H9 (cell line): ENCODE data around the gene NAA50. TPM values are rescaled to one million over a fixed set of nuclear protein-coding genes. Genes with fewer than 3 reads are reported as not detected.
A peak's percentile ranks its signal among the peaks of the same experiment; 100 is the strongest.

Experiments
- DNase-seq: peaks from one replicate; pipeline ENCODE4 v3.0.0-alpha.2; 2017
- H2AFZ ChIP-seq: one replicate; pipeline ENCODE4 v1.6.1; 2013; ENCODE audit warnings: mild to moderate bottlenecking, low read length, control low read depth, moderate library complexity
- H2AK5ac ChIP-seq: 2 replicates; pipeline ENCODE4 v1.6.1; 2013; ENCODE audit warnings: low read length, control low read depth, mixed read lengths; ENCODE audit not compliant: insufficient read length
- H2BK120ac ChIP-seq: one replicate; pipeline ENCODE4 v1.6.1; 2013; ENCODE audit warnings: low read depth, mild to moderate bottlenecking, low read length, control low read depth, inconsistent platforms; ENCODE audit not compliant: poor library complexity, severe bottlenecking
- H2BK12ac ChIP-seq: 2 replicates; pipeline ENCODE4 v1.6.1; 2013; ENCODE audit warnings: low read length, control low read depth, mixed read lengths, low read depth; ENCODE audit not compliant: insufficient read length
- H2BK15ac ChIP-seq: 2 replicates; pipeline ENCODE4 v1.6.1; 2013; ENCODE audit warnings: low read depth, low read length, control low read depth
- H2BK20ac ChIP-seq: one replicate; pipeline ENCODE4 v1.6.1; 2013; ENCODE audit warnings: low read depth, mild to moderate bottlenecking, low read length, control low read depth, inconsistent platforms; ENCODE audit not compliant: poor library complexity, severe bottlenecking
- H2BK5ac ChIP-seq: 2 replicates; pipeline ENCODE4 v1.6.1; 2013; ENCODE audit warnings: low read length, control low read depth, mixed read lengths; ENCODE audit not compliant: insufficient read length
- H3K14ac ChIP-seq: 2 replicates; pipeline ENCODE4 v1.6.1; 2013; ENCODE audit warnings: low read length, control low read depth; ENCODE audit not compliant: insufficient read depth
- H3K18ac ChIP-seq: 2 replicates; pipeline ENCODE4 v1.6.1; 2013; ENCODE audit warnings: low read depth, mild to moderate bottlenecking, mixed read lengths, low read length, control low read depth; ENCODE audit not compliant: insufficient read length
- H3K23ac ChIP-seq: 2 replicates; pipeline ENCODE4 v1.6.1; 2013; ENCODE audit warnings: low read length, control low read depth, mixed read lengths, low read depth; ENCODE audit not compliant: insufficient read length
- H3K23me2 ChIP-seq: 2 replicates; pipeline ENCODE4 v1.6.1; 2013; ENCODE audit warnings: low read depth, mild to moderate bottlenecking, mixed read lengths, low read length, control low read depth; ENCODE audit not compliant: insufficient read length, poor library complexity, severe bottlenecking
- H3K27ac ChIP-seq: 2 replicates; pipeline ENCODE4 v1.5.1; 2013; ENCODE audit warnings: low read length, control low read depth, mixed read lengths, low read depth; ENCODE audit not compliant: insufficient read length
- H3K27me3 ChIP-seq: 2 replicates; pipeline ENCODE4 v1.6.1; 2013; ENCODE audit warnings: low read length, control low read depth, inconsistent platforms; ENCODE audit not compliant: insufficient read depth
- H3K4ac ChIP-seq: 2 replicates; pipeline ENCODE4 v1.6.1; 2013; ENCODE audit warnings: low read depth, mild to moderate bottlenecking, control low read depth, inconsistent platforms, low read length, moderate library complexity
- H3K4me1 ChIP-seq: 2 replicates; pipeline ENCODE4 v1.6.1; 2013; ENCODE audit warnings: low read length, control low read depth, inconsistent platforms; ENCODE audit not compliant: insufficient read depth
- H3K4me2 ChIP-seq: 2 replicates; pipeline ENCODE4 v1.6.1; 2013; ENCODE audit warnings: low read length, control low read depth, mixed read lengths; ENCODE audit not compliant: insufficient read length, insufficient read depth
- H3K56ac ChIP-seq: 2 replicates; pipeline ENCODE4 v1.6.1; 2013; ENCODE audit warnings: low read depth, mild to moderate bottlenecking, mixed read lengths, low read length, control low read depth; ENCODE audit not compliant: insufficient read length
- H3K79me1 ChIP-seq: 2 replicates; pipeline ENCODE4 v1.6.1; 2013; ENCODE audit warnings: low read depth, mild to moderate bottlenecking, moderate library complexity, low read length, control low read depth, inconsistent platforms; ENCODE audit not compliant: insufficient read depth, poor library complexity, severe bottlenecking
- H3K79me2 ChIP-seq: 2 replicates; pipeline ENCODE4 v1.6.1; 2013; ENCODE audit warnings: low read length, control low read depth, inconsistent platforms; ENCODE audit not compliant: insufficient read depth
- H3K9ac ChIP-seq: 2 replicates; pipeline ENCODE4 v1.6.1; 2013; ENCODE audit warnings: low read length, control low read depth, mixed read lengths; ENCODE audit not compliant: insufficient read length; ENCODE audit errors: extremely low read depth
- H3K9me3 ChIP-seq: one replicate; pipeline ENCODE4 v1.6.1; 2013; ENCODE audit warnings: low read depth, low read length, inconsistent platforms; ENCODE audit not compliant: control insufficient read depth
- H3T11ph ChIP-seq: one replicate; pipeline ENCODE4 v1.6.1; 2013; ENCODE audit warnings: mild to moderate bottlenecking, low read length, control low read depth, inconsistent platforms
- H4K20me1 ChIP-seq: one replicate; pipeline ENCODE4 v1.6.1; 2013; ENCODE audit not compliant: control insufficient read depth, insufficient read length, insufficient read depth
- H4K5ac ChIP-seq: 2 replicates; pipeline ENCODE4 v1.6.1; 2013; ENCODE audit warnings: low read depth, mild to moderate bottlenecking, mixed read lengths, low read length, control low read depth; ENCODE audit not compliant: insufficient read length
- H4K8ac ChIP-seq: replicated peaks from 2 replicates; pipeline ENCODE4 v1.6.1; 2013; ENCODE audit warnings: low read length, control low read depth, mixed read lengths, low read depth; ENCODE audit not compliant: insufficient read length
- H4K91ac ChIP-seq: 2 replicates; pipeline ENCODE4 v1.6.1; 2013; ENCODE audit warnings: low read depth, mild to moderate bottlenecking, moderate library complexity, mixed read lengths, low read length, control low read depth; ENCODE audit not compliant: insufficient read length
- H3K27ac Mint-ChIP-seq, 3 experiments: 2 replicates in 2 of 3; 3 replicates in 1 of 3; pipeline ENCODE4 v1.8.0; 2020 to 2021; ENCODE audit warnings: mixed read lengths in 3 of 3, mild to moderate bottlenecking in 1 of 3, moderate library complexity in 1 of 3
- H3K27me3 Mint-ChIP-seq: 2 replicates; pipeline ENCODE4 v1.8.0; 2021; ENCODE audit warnings: low read depth, mild to moderate bottlenecking, moderate library complexity, mixed read lengths
- H3K36me3 Mint-ChIP-seq, 3 experiments: 2 replicates in 2 of 3; 3 replicates in 1 of 3; pipeline ENCODE4 v1.8.0; 2020 to 2021; ENCODE audit warnings: low read depth in 3 of 3, mixed read lengths in 3 of 3; ENCODE audit not compliant: insufficient read depth in 1 of 3
- H3K4me1 Mint-ChIP-seq, 2 experiments: 2 replicates each; pipeline ENCODE4 v1.8.0; 2020; ENCODE audit warnings: mixed read lengths in 2 of 2
- H3K4me3 Mint-ChIP-seq, 2 experiments: 2 replicates in 1 of 2; 3 replicates in 1 of 2; pipeline ENCODE4 v1.8.0; 2020 to 2021; ENCODE audit warnings: mild to moderate bottlenecking in 2 of 2, mixed read lengths in 2 of 2, moderate library complexity in 1 of 2
- H3K9me3 Mint-ChIP-seq, 2 experiments: 2 replicates in 1 of 2; 3 replicates in 1 of 2; pipeline ENCODE4 v1.8.0; 2020; ENCODE audit warnings: mild to moderate bottlenecking in 2 of 2, mixed read lengths in 2 of 2, moderate library complexity in 1 of 2
- CTCF ChIP-seq: fragments of 200-600 bp; sonication (generic); conservative IDR thresholded peaks from 3 replicates; pipeline ENCODE4 v1.8.0; 2021; ENCODE audit warnings: antibody characterized with exemption, mild to moderate bottlenecking
- WGBS: extraction: QIAGEN DNeasy Blood & Tissue Kit; methylation state at CpG from one replicate; pipeline ENCODE4 v1.1.7; 2013; ENCODE audit warnings: missing lambda C conversion rate, low lambda C conversion rate, mixed read lengths; ENCODE audit not compliant: insufficient read length; ENCODE audit errors: extremely low coverage; 5-methylcytosine and 5-hydroxymethylcytosine counted together
- total RNA-seq: library from RNA; stranded (reverse); gene quantifications from 2 replicates; pipeline ENCODE4 v1.2.1, GENCODE V29; 2021

Gene NAA50
- total RNA-seq, 1 experiment from 2014 or later: 216 TPM

GRCh38 chr3:113685956-113686721 is 59.9 kb downstream of the NAA50 start:
- H3K23ac ChIP-seq: no peak overlapping the region
- H3K23me2 ChIP-seq: no peaks in the 10 kb centered on the region
- no peak overlapping the region for H4K8ac ChIP-seq
- H2AK5ac ChIP-seq: no peak overlapping the region
- H3K36me3 Mint-ChIP-seq: peaks cover 13 to 38% (median 14%) of the 10 kb centered on the region in 3 experiments
- H3K27ac Mint-ChIP-seq: peak overlapping the region; percentile 51 to 68 (median 55); a peak in 2 of 7 replicates
- peak overlapping the region; percentile 13 for H3K4me2 ChIP-seq
- no peak overlapping the region for H4K5ac ChIP-seq
- no peaks in the 10 kb centered on the region for H3K27me3 Mint-ChIP-seq
- no peak overlapping the region for H3K27ac ChIP-seq
- H2BK120ac ChIP-seq: no peak overlapping the region
- peak overlapping the region; percentile 74 for H3K18ac ChIP-seq
- H3K4ac ChIP-seq: no peak overlapping the region; the same call in 1 of the 2 replicates
- no peak overlapping the region for H3K4me3 Mint-ChIP-seq
- WGBS: no CpG with 5 or more reads among the region's 2 CpGs
- H3K9me3 ChIP-seq: no peaks in the 10 kb centered on the region
- H3K9ac ChIP-seq: no peak overlapping the region
- no peak for DNase-seq
- no peak overlapping the region; the same call in 1 of the 2 replicates for H3K14ac ChIP-seq
- H2BK15ac ChIP-seq: no peak overlapping the region
- H3K27me3 ChIP-seq: no peaks in the 10 kb centered on the region
- no peaks in the 10 kb centered on the region for H3K79me1 ChIP-seq
- no peaks in the 10 kb centered on the region for H3K79me2 ChIP-seq
- H2BK12ac ChIP-seq: no peak overlapping the region
- no peak overlapping the region for H3K56ac ChIP-seq
- H4K91ac ChIP-seq: no peak overlapping the region
- H2BK20ac ChIP-seq: no peak overlapping the region
- H3K9me3 Mint-ChIP-seq: peaks cover 4 to 10% of the 10 kb centered on the region in 2 experiments; a peak in 3 of 5 replicates
- TF ChIP-seq CTCF: no peak
- no peak overlapping the region for H2BK5ac ChIP-seq
- no peaks in the 10 kb centered on the region for H4K20me1 ChIP-seq
- H3K4me1 ChIP-seq: peaks cover 11% of the 10 kb centered on the region
- H2AFZ ChIP-seq: no peak overlapping the region
- H3K4me1 Mint-ChIP-seq: peaks cover 18 to 19% of the 10 kb centered on the region in 2 experiments
- no peak overlapping the region for H3T11ph ChIP-seq
